ENCODE data around the gene CLDN15. TPM values are rescaled to one million over a fixed set of nuclear protein-coding genes. Genes with fewer than 3 reads are reported as not detected.
A peak's percentile ranks its signal among the peaks of the same experiment; 100 is the strongest.
"Not testable (repeated sequence)": the region's sequence is repeated elsewhere in the genome, so short reads cannot be mapped to it uniquely, and the experiment has no call there.

Gene CLDN15
- total and polyA plus RNA-seq, 5 donors from 2014 or later: 0.64 to 22.7 (median 0.88) TPM

GRCh38 chr7:101206665-101207042 lies 30.9 kb downstream of the CLDN15 start:
- H3K27ac Mint-ChIP-seq: no peak overlapping the region
- Histone ChIP-seq H3K4me3 (ENCODE audit: low read depth, low read length) (no peak overlapping the region), H3K27me3 (ENCODE audit: control insufficient read depth, insufficient read depth, low read length) (no peaks in the 10 kb centered on the region), H3K36me3 (ENCODE audit: control insufficient read depth, insufficient read depth, low read length) (no peaks in the 10 kb centered on the region), H3K9me3 (ENCODE audit: control insufficient read depth in 2 of 2, low read length in 2 of 2) (no peaks in the 10 kb centered on the region), H3K4me1 (ENCODE audit: control insufficient read depth, insufficient read depth, low read length, poor library complexity, severe bottlenecking) (peaks cover 3% of the 10 kb centered on the region), H3K27ac (ENCODE audit: insufficient read depth, low read length, poor library complexity, severe bottlenecking) (no peak overlapping the region)
- no peak overlapping the region for H3K4me3 Mint-ChIP-seq
- H3K9me3 Mint-ChIP-seq: peaks cover 0 to 2% (median 0%) of the 10 kb centered on the region in 7 donors
- ATAC-seq (ENCODE audit: low read depth in 2 of 2) (no peak), DNase-seq (no peak)
- H3K4me1 Mint-ChIP-seq: peaks cover 0 to 8% (median 2%) of the 10 kb centered on the region in 4 donors
- peaks cover 19% of the 10 kb centered on the region for H3K27me3 Mint-ChIP-seq
- H3K36me3 Mint-ChIP-seq: peaks cover 4% of the 10 kb centered on the region

- DNase-seq (no peak), ATAC-seq (ENCODE audit: low read depth in 2 of 2) (no peak)
- Mint-ChIP-seq H3K4me1 (peaks cover 0 to 8% (median 2%) of the 10 kb centered on the region in 4 donors), H3K36me3 (peaks cover 4% of the 10 kb centered on the region), H3K4me3 (no peak overlapping the region), H3K9me3 (peaks cover 0 to 2% (median 0%) of the 10 kb centered on the region in 7 donors), H3K27ac (no peak overlapping the region), H3K27me3 (peaks cover 25% of the 10 kb centered on the region)
- no peaks in the 10 kb centered on the region for H3K9me3 ChIP-seq (ENCODE audit: control insufficient read depth in 2 of 2, low read length in 2 of 2)
- H3K4me3 ChIP-seq (ENCODE audit: low read depth, low read length): no peak overlapping the region
- H3K4me1 ChIP-seq (ENCODE audit: control insufficient read depth, insufficient read depth, low read length, poor library complexity, severe bottlenecking): peaks cover 4% of the 10 kb centered on the region
- H3K27ac ChIP-seq (ENCODE audit: insufficient read depth, low read length, poor library complexity, severe bottlenecking): no peak overlapping the region
- no peaks in the 10 kb centered on the region for H3K36me3 ChIP-seq (ENCODE audit: control insufficient read depth, insufficient read depth, low read length)
- H3K27me3 ChIP-seq (ENCODE audit: control insufficient read depth, insufficient read depth, low read length): no peaks in the 10 kb centered on the region
Observed at GRCh38 chr7:101205901-101206664, 31.5 kb downstream of the CLDN15 start.

- H3K4me1 Mint-ChIP-seq; H3K4me3 ChIP-seq (ENCODE audit: low read depth, low read length); H3K27me3 ChIP-seq (ENCODE audit: control insufficient read depth, insufficient read depth, low read length); H3K9me3 ChIP-seq (ENCODE audit: control insufficient read depth in 2 of 2, low read length in 2 of 2); H3K4me1 ChIP-seq (ENCODE audit: control insufficient read depth, insufficient read depth, low read length, poor library complexity, severe bottlenecking); H3K27ac ChIP-seq (ENCODE audit: insufficient read depth, low read length, poor library complexity, severe bottlenecking); H3K9me3 Mint-ChIP-seq; H3K36me3 Mint-ChIP-seq; H3K36me3 ChIP-seq (ENCODE audit: control insufficient read depth, insufficient read depth, low read length); ATAC-seq (ENCODE audit: low read depth in 2 of 2): not testable (repeated sequence)
- Mint-ChIP-seq H3K4me3 (peak overlapping the region; percentile 66 to 81 (median 75)), H3K27me3 (peaks cover 39% of the 10 kb centered on the region), H3K27ac (peak overlapping the region in 1 of 3 donors; percentile 76)
- peak in 2 of 3 donors; percentile 20 to 21 for DNase-seq
Observed at GRCh38 chr7:101203740-101204738, 33.6 kb downstream of the CLDN15 start.

- no peak overlapping the region for H3K4me3 Mint-ChIP-seq
- H3K9me3 ChIP-seq (ENCODE audit: control insufficient read depth in 2 of 2, low read length in 2 of 2): no peaks in the 10 kb centered on the region
Observed at GRCh38 chr7:101202603-101202918, 35.0 kb downstream of the CLDN15 start.

GRCh38 chr7:101201695-101202602 lies 35.7 kb downstream of the CLDN15 start:
- Mint-ChIP-seq H3K9me3 (peaks cover 0 to 2% (median 0%) of the 10 kb centered on the region in 7 donors), H3K36me3 (no peaks in the 10 kb centered on the region), H3K4me3 (no peak overlapping the region), H3K27me3 (peaks cover 46% of the 10 kb centered on the region), H3K4me1 (peaks cover 0 to 8% (median 3%) of the 10 kb centered on the region in 4 donors), H3K27ac (no peak overlapping the region)
- H3K27me3 ChIP-seq (ENCODE audit: control insufficient read depth, insufficient read depth, low read length): no peaks in the 10 kb centered on the region
- H3K36me3 ChIP-seq (ENCODE audit: control insufficient read depth, insufficient read depth, low read length): no peaks in the 10 kb centered on the region
- H3K4me3 ChIP-seq (ENCODE audit: low read depth, low read length): no peak overlapping the region
- H3K27ac ChIP-seq (ENCODE audit: insufficient read depth, low read length, poor library complexity, severe bottlenecking): no peak overlapping the region
- DNase-seq (no peak), ATAC-seq (ENCODE audit: low read depth in 2 of 2) (peak in 1 of 2 donors; percentile 24)
- peaks cover 4% of the 10 kb centered on the region for H3K4me1 ChIP-seq (ENCODE audit: control insufficient read depth, insufficient read depth, low read length, poor library complexity, severe bottlenecking)
- H3K9me3 ChIP-seq (ENCODE audit: control insufficient read depth in 2 of 2, low read length in 2 of 2): no peaks in the 10 kb centered on the region

More at GRCh38 chr7:101202603-101202918, 35.0 kb downstream of the CLDN15 start:
- Mint-ChIP-seq H3K27ac (no peak overlapping the region), H3K36me3 (no peaks in the 10 kb centered on the region), H3K9me3 (peaks cover 0 to 2% (median 0%) of the 10 kb centered on the region in 7 donors), H3K4me1 (peaks cover 0 to 8% (median 3%) of the 10 kb centered on the region in 4 donors), H3K27me3 (peaks cover 44% of the 10 kb centered on the region)
- Histone ChIP-seq H3K4me1 (ENCODE audit: control insufficient read depth, insufficient read depth, low read length, poor library complexity, severe bottlenecking) (peaks cover 4% of the 10 kb centered on the region), H3K4me3 (ENCODE audit: low read depth, low read length) (no peak overlapping the region), H3K27ac (ENCODE audit: insufficient read depth, low read length, poor library complexity, severe bottlenecking) (no peak overlapping the region), H3K36me3 (ENCODE audit: control insufficient read depth, insufficient read depth, low read length) (no peaks in the 10 kb centered on the region), H3K27me3 (ENCODE audit: control insufficient read depth, insufficient read depth, low read length) (no peaks in the 10 kb centered on the region)
- no peak for ATAC-seq (ENCODE audit: low read depth in 2 of 2)
- no peak for DNase-seq

- Mint-ChIP-seq H3K9me3 (peaks cover 0 to 2% (median 0%) of the 10 kb centered on the region in 7 donors), H3K4me1 (peaks cover 0 to 8% (median 3%) of the 10 kb centered on the region in 4 donors), H3K27ac (no peak within 1 kb of the TSS), H3K4me3 (no peak within 1 kb of the TSS), H3K27me3 (peaks cover 46% of the 10 kb centered on the region), H3K36me3 (no peaks in the 10 kb centered on the region)
- peak in 1 of 3 donors; percentile 14 for DNase-seq
- Histone ChIP-seq H3K9me3 (ENCODE audit: control insufficient read depth in 2 of 2, low read length in 2 of 2) (no peaks in the 10 kb centered on the region), H3K36me3 (ENCODE audit: control insufficient read depth, insufficient read depth, low read length) (no peaks in the 10 kb centered on the region), H3K27ac (ENCODE audit: insufficient read depth, low read length, poor library complexity, severe bottlenecking) (no peak within 1 kb of the TSS), H3K4me1 (ENCODE audit: control insufficient read depth, insufficient read depth, low read length, poor library complexity, severe bottlenecking) (peaks cover 4% of the 10 kb centered on the region), H3K27me3 (ENCODE audit: control insufficient read depth, insufficient read depth, low read length) (no peaks in the 10 kb centered on the region), H3K4me3 (ENCODE audit: low read depth, low read length) (no peak within 1 kb of the TSS)
- ATAC-seq (ENCODE audit: low read depth in 2 of 2): no peak
Observed at GRCh38 chr7:101200862-101201599, 36.6 kb downstream of the CLDN15 start, which contains the start of gene MOGAT3. Gene MOGAT3 (minus strand): TSS chr7:101201036. CDS start chr7:101200854, 182 bp downstream.
